DLD1 (cell line): ENCODE results near the gene RAD23A.

ENCODE experiments used
- in situ Hi-C: cut with HindIII; loops from 2 replicates; pipeline ENCODE4 v1.10.0; 2017; ENCODE audit warnings: low sequenced_read_pairs

The RAD23A gene

DNA sequence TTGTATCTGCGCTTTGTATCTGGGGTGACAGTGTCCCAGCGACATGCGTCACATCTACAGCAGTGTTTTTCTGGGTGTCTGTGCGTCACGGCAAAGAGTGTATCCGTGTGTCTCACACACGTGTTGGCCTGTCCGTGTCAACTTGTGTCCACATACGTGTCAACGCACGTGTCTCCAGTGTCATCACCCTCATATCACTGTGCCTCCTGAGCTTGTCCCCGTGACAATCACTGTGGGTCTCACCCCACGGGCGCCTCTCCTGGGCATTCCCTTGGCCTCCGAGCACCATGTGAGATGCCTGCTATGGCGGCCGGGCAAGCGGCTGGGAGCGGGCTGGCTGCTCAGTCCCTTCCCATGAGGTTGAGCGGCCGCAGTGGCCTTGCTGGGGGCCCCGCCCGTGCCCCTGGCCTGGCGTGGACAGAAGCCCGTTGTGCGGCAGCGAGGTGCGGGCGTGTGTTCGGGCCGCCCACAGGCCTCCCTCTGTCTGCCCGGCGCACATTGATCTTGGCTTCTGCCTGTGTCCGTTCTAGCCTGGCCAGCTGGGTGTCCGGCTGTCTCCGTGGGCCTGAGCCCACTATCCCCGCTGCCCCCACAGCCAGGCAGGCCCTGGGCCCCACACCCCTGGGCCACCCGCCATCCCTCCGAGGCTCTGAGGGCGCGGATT lies 56.0 kb downstream of the RAD23A start:
- in situ Hi-C loops = no loop called here

DNA sequence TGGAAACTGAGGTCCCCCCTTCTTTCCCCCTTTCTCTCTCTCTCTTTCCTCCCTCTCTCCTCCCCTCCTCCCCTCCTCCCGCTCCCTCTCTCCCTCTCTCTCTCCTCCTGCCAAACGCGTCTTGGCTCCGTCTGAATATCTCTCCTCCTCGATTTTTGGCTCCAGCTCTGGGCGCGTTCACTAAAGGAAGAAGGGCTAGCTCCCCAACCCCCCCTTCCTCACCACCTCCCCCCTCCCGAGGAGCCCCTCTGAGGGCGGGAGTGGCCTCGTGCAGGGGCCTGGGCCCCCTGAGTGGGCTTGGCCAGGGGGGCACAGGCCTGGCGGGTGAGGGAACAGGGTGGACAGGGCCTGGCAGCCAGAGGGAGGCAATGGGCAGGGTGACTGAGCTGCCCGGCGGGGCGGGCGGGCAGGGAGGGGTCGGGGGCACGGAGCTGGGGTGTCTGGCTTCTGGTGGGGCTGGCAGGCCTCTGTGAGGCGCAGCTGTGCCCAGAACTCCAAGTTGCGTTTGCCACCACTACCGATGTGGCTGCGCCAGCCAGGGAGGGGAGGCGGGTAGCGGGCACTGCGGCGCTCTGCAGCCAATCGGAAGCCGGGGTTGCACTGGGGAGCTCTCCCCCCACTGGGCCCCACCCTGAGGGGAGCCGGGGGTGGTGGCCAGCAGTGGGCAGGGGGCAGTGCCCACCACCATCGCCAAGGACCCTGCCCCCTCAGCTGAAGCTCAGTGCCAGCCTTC lies 56.7 kb downstream of the RAD23A start:
- in situ Hi-C loops = no loop called here

GRCh38 chr19:13003081-13003480 lies 57.4 kb downstream of the RAD23A start:
- in situ Hi-C loops = no loop called here
